Kidney glomerular epithelial cell (primary cell): ENCODE results near the gene CERS6.

Experiments
- DNase-seq: peaks from one replicate; lab custom pipeline; 2025; lab: John Stamatoyannopoulos, UW

Gene CERS6

DNA sequence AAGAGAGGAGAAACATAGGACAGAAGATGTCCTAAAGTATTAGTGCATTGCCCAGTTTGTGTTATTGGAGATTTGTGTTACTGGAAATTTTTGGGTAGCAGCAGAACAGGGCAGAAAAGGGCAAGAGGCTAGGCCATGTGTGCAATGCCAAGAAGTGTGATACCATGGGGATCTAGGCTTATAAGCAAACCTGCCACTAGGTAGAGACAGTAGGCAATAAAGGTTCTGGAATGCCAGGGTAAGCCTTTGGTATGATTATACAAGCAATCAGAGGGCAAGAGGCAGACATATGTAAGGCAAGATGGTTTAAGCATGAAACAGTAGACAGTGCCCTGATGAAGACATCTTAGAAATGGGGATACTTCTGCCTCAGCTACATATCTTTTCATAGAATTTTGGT is 12.3 kb upstream of the CERS6 start:
- no peak for DNase-seq

GRCh38 chr2:168445960-168446359 is 10.1 kb upstream of the CERS6 start:
- DNase-seq = no peak

GRCh38 chr2:168448980-168449379 is 7.1 kb upstream of the CERS6 start:
- no peak for DNase-seq

GRCh38 chr2:168449419-168449818 is 6.7 kb upstream of the CERS6 start:
- peak; percentile 12 for DNase-seq

GRCh38 chr2:168450171-168450570 is 5.9 kb upstream of the CERS6 start:
- DNase-seq = no peak

DNA sequence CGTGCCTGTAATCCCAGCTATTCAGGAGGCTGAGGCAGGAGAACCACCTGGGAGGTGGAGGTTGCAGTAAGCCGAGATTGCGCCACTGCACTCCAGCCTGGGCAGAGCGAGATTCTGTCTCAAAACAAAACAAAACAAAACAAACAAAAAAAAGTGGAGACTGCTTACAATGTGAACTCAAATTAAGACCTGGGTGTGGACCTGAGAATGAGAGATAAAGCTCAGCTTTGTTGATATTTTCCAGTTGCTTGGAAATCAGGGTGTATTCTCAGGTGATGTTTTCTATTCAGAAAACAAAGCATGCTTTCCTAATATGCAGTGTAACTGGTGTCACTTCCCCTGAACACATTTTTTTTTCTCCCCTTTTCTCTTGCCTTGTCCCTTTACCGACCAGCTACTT is 5.3 kb upstream of the CERS6 start:
- no peak for DNase-seq

- DNase-seq = no peak
Observed at GRCh38 chr2:168452781-168453180, 3.3 kb upstream of the CERS6 start.

- DNase-seq = no peak
Observed at GRCh38 chr2:168453404-168453803, 2.7 kb upstream of the CERS6 start.

DNA sequence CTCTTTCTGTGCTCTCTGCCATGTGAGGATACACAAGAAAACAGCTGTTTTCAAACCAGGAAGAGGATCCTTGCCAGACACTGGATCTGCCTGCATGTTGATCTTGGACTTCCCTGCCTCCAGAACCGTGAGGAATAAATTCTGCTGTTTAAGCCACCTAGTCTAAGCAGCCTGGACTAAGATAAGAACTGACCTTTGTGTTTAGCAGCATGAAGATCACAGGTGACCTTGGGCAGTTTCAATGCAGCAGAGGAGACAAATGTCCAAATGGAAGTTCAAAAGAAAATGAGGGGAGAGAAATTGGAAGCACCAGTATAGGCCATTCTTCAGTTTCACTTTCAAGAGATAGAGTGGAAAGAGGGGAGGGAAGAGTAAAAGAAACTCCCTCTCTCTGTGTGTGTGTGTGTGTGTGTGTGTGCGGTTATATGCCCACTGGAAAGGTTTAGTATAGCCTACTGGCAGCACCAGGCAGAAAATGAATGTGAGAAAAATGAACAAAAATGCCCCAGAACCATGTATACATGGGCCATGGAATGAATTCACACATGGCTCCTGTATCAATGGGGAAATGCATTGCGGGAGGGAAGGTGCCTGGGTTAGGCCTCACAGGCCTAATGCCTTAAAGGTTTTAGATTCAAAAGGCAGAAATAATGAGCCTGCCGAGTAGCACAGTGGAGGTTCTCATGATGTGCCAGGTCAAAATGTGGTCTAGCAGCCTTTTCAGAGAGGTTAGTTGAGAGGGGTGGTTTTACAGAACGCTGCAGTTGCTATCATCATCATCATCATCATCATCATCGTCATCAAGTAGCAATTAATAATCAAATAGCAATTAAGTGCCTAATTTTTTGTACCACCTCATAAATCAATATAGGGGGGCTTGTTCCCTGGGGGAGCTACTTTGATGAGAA is 1.1 kb upstream of the CERS6 start:
- no peak for DNase-seq

DNA sequence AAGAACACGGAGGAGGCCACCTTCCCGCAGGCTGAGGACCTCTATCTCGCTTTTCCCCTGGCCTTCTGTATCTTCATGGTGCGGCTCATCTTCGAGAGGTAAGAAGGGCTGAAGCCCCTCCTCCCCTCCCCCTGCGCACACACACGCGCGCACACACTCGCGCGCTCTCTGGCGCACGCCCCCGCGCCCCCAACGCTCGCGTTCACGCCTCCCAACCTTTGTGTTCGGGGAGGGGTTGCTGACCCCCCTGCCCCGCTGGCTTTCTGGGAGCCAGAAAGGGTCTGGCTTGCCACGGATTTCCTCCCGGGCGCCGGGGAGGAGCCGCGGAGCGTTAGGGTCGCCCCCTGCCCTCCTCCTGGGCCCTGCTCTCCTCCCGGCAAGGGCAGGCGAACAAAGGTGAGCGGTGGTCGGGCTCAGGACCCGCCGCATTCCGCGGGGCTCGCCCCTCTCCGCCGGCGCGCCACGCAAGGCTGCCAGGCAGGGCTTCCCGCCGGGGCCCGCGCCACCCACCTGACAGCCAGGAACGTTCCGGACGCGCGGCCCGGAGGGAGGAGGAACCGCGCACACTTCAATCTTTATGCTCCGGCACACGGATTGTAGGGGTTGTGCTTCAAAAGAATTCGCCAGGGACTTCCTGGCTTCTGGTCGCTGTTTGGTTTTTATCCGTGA is 583 bp downstream of the CERS6 start:
- DNase-seq = no peak

DNA sequence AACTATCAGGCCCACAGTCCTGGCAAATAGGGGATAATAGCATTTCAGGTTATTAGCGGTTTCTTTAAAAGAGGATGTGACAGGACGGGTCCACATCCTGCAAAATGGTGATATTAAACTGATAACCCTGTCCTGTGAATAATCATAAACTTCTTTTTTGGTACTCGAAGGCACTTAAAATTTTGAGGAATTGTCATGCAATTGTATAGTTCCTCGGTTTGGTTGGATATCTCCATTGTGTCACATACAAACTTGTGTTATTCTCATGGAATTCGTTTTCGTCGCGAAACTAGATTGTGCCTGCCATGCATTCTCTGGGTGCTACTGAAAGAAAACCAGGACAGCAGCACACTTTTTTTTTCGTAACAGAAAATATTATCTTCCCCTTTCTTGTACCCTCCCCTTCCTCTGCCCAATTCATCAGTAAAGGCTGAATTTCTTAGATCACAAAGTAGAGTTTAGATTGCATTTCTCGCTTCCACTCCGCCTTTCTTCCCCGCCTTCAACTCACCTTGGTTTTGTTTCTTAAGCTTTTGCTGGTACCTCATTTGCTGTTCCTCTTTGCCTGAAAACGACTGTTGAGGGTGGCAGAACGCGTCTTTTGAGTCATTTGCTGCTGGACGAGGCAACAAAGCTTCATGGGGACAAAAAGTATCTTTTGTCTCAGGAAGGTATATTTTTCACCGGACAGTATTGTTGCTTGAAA is 1.3 kb downstream of the CERS6 start:
- DNase-seq = no peak

DNA sequence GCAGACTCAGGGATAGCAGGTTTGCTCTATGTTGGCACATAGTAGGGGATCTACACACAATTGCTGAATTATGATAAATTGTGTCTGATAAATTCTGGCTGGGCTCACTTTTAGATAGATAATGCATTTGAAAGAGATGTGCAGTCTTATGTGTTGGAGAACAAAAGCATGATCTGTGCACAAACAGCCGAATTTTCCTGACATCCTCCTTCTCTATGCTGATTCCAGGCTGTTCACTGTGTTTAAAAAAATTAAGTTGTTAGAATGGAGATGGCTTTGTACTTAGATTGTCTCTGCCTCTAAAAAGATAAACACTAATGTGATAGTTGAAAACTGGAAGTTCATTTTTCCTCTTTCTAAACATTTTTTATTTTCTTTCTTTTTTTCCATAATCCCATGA is 2.1 kb downstream of the CERS6 start:
- DNase-seq = no peak

- DNase-seq = no peak
Observed at GRCh38 chr2:168459256-168459655, 3.2 kb downstream of the CERS6 start.

- DNase-seq = no peak
Observed at GRCh38 chr2:168460571-168460970, 4.5 kb downstream of the CERS6 start.

DNA sequence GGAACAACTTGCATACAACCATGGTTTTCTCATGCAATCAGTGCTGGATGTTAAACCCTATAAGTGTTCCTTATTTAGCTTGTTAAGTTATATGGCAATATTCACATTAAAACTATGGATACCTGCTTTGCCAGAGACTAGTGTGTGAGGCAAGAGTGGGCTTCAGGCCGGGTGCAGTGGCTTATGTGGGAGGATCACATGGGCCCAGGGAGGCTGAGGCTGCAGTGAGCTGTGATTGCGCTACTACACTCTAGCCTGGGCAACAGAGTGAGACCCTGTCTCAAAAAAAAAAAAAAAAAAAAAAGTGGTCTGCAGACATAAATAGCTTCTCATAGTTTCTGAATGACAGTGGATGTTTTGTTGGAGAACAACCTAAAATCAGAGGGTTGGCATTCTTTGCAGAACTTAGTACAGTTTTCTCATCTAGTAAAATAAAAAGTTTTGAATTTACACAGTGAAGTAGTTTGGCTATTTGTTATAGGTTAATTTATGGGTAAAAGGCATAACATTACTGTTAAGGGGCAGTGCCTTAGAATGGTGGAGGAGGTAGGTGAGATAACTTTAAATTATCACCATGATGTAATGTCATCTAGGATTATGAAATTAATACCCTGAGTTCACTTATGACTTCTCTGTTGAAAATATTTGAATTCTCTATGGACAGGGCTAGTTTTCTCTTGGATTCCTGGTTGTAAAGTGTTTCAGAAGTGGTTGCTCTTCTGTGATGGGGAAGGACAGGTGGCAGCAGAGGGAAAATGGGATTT is 5.3 kb downstream of the CERS6 start:
- DNase-seq = no peak

- no peak for DNase-seq
Observed at GRCh38 chr2:168461942-168462331, 5.9 kb downstream of the CERS6 start.

DNA sequence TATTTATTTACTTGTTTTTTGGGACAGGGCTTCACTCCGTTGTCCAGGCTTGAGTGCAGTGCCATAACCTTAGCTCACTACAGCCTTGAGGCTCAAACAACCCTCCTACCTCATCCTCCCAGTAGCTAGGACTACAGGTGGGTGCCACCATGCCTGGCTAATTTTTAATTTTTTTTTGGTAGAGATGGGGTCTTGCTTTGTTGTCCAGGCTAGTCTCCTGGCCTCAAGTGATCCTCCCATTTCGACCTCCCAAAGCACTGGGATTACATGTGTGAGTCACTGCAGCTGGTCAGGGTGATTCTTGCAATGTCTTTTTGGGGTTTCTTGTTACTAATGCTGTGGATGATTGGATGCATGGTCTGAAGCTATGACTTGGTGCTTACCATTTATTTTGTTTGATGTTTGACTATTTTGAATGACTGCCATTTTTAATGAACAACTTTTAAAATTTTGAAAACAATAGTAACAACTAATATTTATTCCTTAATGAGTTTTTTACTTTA is 6.5 kb downstream of the CERS6 start:
- no peak for DNase-seq

DNA sequence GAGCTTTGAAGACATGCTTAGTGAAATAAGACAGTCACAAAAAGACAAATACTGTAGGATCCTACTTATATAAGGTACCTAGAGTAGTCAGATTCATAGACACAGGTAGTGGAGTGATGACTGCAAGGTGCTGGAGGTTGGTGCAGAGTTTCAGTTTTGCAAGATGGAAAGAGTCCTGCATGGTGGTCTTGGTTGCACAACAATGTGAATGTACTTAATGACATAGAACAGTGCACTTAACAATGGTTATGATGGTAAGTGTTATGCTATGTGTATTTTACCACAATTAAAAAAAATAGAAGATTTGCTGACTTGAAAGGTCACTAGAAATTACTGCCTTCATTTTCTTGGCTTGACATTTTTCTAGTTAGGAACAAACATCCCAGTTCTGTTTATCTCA is 9.5 kb downstream of the CERS6 start:
- no peak for DNase-seq

- no peak for DNase-seq
Observed at GRCh38 chr2:168466190-168466737, 10.2 kb downstream of the CERS6 start.

DNA sequence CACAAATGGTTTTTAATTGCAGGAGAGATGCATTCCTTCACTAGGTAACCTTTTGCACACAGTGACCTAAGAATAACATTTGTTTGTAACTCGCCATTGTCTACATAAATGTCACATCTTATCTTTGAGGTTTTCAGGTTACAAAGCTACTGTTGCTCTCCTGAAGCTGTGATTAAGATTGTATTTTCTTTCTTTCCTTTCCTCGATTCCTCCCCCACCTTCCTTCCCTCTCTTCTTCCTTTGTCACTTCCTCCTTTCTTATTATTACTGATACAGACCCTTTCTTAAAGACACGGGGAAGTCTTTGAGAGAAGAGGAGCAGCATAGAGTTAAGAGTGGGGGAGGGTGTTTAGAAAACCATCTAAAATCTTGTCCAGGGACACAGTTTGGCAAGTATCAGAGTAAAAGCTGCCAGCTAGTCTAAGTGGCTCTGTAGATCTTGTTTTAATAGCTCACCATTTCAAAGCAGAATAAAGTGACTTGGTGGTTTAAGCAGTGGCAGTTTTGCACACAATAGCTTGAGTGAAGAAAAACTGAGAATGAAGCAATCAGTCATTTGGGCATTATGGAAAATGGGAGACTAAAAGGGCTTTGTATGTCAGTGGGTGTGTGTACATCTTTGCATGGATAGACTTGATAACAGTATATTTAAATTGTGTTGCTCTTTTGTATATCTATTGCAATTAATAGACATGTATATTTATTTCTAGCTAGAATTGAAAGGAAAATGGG is 10.9 kb downstream of the CERS6 start:
- no peak for DNase-seq

- no peak for DNase-seq
Observed at GRCh38 chr2:168467729-168468128, 11.7 kb downstream of the CERS6 start.
